22Rv1 (cell line): ENCODE data around the gene SPECC1L.
"Not testable (repeated sequence)": the region's sequence is repeated elsewhere in the genome, so short reads cannot be mapped to it uniquely, and the experiment has no call there.

Experiments
- CTCF ChIP-seq: fragments of 450-650 bp; IDR thresholded peaks from 2 replicates; pipeline ENCODE4 v1.5.1; 2017; ENCODE audit warnings: mild to moderate bottlenecking
- ZFX ChIP-seq: fragments of 450-650 bp; IDR thresholded peaks from 2 replicates; pipeline ENCODE4 v1.6.1; 2017; ENCODE audit warnings: antibody characterized with exemption, borderline replicate concordance

DNA sequence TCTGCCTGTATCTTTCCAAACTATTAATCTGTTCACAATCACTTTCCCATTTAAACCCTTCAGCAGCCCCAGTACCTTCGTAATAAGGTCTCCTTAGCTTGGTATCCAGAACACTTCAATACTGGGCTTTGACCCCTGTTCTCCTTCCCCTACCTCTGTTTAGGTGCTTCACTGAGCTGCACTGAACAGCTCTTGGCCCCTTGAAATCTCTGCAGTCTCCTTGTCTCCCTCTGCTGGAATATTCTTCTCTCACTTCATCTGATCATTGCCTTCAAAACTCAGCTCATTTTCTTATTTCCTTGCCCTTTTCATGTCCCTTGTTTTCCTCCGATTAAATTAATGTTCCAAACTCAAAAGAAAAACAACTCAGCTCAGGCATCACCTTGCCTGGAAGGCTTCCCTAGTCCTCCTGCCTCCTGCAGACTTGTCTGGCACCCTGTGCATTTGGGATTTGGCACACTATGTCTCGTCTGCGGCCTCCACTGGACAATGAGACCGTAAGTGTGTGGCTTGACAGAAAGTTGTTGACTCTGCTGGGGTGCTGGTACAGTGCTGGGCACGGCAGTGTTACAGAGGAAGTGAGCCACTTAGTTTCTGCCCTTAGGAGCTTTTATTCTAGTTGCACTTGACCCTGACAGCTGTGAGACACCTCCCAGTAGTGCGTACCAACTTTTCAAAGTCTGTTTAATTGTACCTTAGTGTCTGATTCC, 4.2 kb downstream of the SPECC1L start:
- peak; percentile 32 for TF ChIP-seq CTCF
- TF ChIP-seq ZFX = not testable (repeated sequence)
